Measurements from ENCODE around the gene C6orf136.

C6orf136 gene

DNA sequence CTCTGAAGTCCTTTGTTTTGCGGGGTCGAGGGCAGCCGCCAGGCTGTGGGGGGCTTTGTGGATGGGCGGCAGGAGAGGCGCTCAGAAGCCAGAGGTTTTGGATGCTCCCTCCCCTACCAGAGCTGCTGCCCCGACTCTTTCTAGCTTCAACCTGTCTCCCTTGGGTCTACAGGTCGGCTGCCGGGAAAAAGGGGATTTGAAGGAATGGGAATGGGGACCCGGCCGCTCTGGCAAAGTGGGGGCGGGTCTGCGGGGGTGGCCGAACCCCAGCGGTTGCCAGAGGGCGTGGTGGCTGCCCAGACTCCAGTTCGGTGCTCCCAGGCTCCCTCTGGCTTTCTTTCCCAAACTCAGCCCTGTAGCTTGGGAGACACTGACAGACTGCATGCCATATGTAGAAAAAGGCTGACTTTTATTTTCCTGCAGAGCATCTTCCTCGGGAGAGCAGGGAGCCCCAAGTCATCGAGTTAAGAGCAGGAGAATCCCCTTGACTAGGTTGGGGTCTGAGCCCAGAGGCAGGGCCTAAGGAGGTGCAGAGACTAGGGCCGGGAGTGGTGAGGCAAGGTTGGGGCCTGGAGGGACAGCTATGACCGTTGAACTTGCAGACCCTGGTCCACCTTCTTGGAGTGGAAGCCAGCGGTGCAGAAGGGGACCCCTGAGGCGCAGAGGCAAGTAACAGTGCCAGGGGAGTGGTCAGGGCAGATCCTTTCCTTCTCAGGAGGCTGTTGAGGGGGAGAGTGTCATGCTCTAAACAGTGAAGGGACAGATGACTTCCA is 40.9 kb downstream of the C6orf136 start:
- Histone ChIP-seq H3K4me1 (ENCODE audit: control insufficient read depth in 1 of 2, insufficient read depth in 2 of 2, low read length in 2 of 2) (peaks cover 37% of the 10 kb centered on the region in 2 donors), H3K9ac (ENCODE audit: low read depth in 1 of 2, low read length in 2 of 2) (peak overlapping the region; percentile 72 to 79), H3K9me3 (ENCODE audit: control insufficient read depth in 1 of 2, low read length in 2 of 2) (no peaks in the 10 kb centered on the region)

DNA sequence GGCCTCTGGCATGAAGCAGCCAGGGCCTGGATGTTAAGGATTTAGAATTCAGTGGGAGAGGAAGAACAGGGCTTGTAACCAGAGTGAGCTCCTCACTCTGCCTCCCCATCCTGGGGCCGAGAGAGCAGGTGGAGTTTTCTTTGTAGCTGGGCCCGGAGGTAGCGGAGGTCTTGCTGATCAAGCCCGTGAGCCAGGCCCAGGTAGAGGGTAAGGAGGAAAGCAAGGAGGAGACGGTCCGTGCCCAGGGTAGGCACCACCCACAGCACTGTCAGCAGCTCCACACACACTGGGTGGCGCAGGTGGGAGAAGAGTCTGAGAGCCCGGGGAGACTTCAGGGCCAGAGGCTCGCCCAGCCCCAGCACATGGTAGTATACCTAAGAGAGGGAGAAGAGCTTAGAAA is 41.6 kb downstream of the C6orf136 start:
- H3K36me3 ChIP-seq (ENCODE audit: control insufficient read depth in 1 of 2, insufficient read depth in 2 of 2, low read length in 2 of 2): no peaks in the 10 kb centered on the region
- no peaks in the 10 kb centered on the region for H3K27me3 ChIP-seq (ENCODE audit: control insufficient read depth in 1 of 2, insufficient read depth in 2 of 2, low read length in 2 of 2)
- peak overlapping the region in 1 of 2 donors; percentile 72 for H3K9ac ChIP-seq (ENCODE audit: low read depth in 1 of 2, low read length in 2 of 2)
- H3K9me3 ChIP-seq (ENCODE audit: control insufficient read depth in 1 of 2, low read length in 2 of 2): no peaks in the 10 kb centered on the region
- H3K4me3 ChIP-seq (ENCODE audit: low read depth in 1 of 2, low read length in 2 of 2): peak overlapping the region in 1 of 2 donors; percentile 92
- H3K4me1 ChIP-seq (ENCODE audit: control insufficient read depth in 1 of 2, insufficient read depth in 2 of 2, low read length in 2 of 2): peaks cover 33 to 37% of the 10 kb centered on the region in 2 donors
- H3K27ac ChIP-seq (ENCODE audit: low read depth, low read length): peak overlapping the region; percentile 91

More for the DNA sequence above, 40.9 kb downstream of the C6orf136 start:
- Histone ChIP-seq H3K4me3 (ENCODE audit: low read depth in 1 of 2, low read length in 2 of 2) (peak overlapping the region; percentile 85 to 92), H3K27ac (ENCODE audit: low read depth, low read length) (peak overlapping the region; percentile 91), H3K36me3 (ENCODE audit: control insufficient read depth in 1 of 2, insufficient read depth in 2 of 2, low read length in 2 of 2) (no peaks in the 10 kb centered on the region), H3K27me3 (ENCODE audit: control insufficient read depth in 1 of 2, insufficient read depth in 2 of 2, low read length in 2 of 2) (no peaks in the 10 kb centered on the region)

DNA sequence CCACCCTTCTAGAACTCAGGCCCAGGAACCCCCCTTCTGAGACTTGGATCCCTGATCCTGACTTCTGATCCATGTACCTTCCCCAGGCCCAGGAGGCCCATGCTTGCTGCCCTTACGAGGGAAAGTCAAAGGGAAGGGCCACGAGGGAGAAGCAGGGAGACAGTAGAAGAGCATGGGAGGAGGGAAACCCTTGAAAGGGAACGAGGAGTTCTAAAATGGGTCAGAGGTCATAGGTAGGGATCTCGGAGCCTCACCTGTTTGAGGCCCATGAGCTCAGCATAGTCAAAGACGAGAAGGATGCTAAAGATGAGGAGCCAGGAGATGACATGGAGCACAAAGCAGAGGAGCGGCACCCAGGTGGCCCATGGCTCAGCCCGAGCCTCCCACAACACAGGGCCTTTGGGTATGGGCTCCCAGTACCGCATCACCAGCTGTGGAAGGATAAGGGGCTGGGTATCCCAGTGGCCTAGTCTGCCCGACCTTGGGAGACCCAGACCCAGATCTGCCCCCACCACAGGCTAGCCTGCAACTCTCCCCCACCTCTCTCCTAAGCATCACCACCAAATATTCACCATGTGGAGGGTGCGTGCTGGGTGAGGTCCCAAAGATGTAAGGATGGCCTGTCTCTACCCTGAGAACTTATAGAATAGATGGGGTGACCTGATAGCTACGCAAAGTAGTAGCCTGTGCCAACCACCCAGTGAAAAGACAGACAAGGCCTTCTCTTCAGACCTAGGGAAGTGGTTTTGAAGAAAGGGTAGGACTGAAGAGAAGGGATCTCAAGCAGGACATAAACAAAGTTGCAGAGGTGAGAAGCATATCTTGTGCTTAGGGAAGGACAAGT is 42.3 kb downstream of the C6orf136 start:
- no peak overlapping the region for H3K27ac ChIP-seq (ENCODE audit: low read depth, low read length)
- H3K36me3 ChIP-seq (ENCODE audit: control insufficient read depth in 1 of 2, insufficient read depth in 2 of 2, low read length in 2 of 2): no peaks in the 10 kb centered on the region
- H3K9me3 ChIP-seq (ENCODE audit: control insufficient read depth in 1 of 2, low read length in 2 of 2): no peaks in the 10 kb centered on the region
- peaks cover 32 to 37% of the 10 kb centered on the region in 2 donors for H3K4me1 ChIP-seq (ENCODE audit: control insufficient read depth in 1 of 2, insufficient read depth in 2 of 2, low read length in 2 of 2)
- H3K4me3 ChIP-seq (ENCODE audit: low read depth in 1 of 2, low read length in 2 of 2): no peak overlapping the region
- H3K9ac ChIP-seq (ENCODE audit: low read depth in 1 of 2, low read length in 2 of 2): no peak overlapping the region
- no peaks in the 10 kb centered on the region for H3K27me3 ChIP-seq (ENCODE audit: control insufficient read depth in 1 of 2, insufficient read depth in 2 of 2, low read length in 2 of 2)

GRCh38 chr6:30689985-30690384 is 43.1 kb downstream of the C6orf136 start:
- Histone ChIP-seq H3K9me3 (ENCODE audit: control insufficient read depth in 1 of 2, low read length in 2 of 2) (no peaks in the 10 kb centered on the region), H3K27me3 (ENCODE audit: control insufficient read depth in 1 of 2, insufficient read depth in 2 of 2, low read length in 2 of 2) (no peaks in the 10 kb centered on the region), H3K4me3 (ENCODE audit: low read depth in 1 of 2, low read length in 2 of 2) (peak overlapping the region; percentile 91 to 95), H3K27ac (ENCODE audit: low read depth, low read length) (no peak overlapping the region), H3K9ac (ENCODE audit: low read depth in 1 of 2, low read length in 2 of 2) (peak overlapping the region; percentile 60), H3K36me3 (ENCODE audit: control insufficient read depth in 1 of 2, insufficient read depth in 2 of 2, low read length in 2 of 2) (no peaks in the 10 kb centered on the region), H3K4me1 (ENCODE audit: control insufficient read depth in 1 of 2, insufficient read depth in 2 of 2, low read length in 2 of 2) (peaks cover 32 to 37% of the 10 kb centered on the region in 2 donors)

- H3K27ac ChIP-seq (ENCODE audit: low read depth, low read length): peak within 1 kb of the TSS; percentile 48
- no peaks in the 10 kb centered on the region for H3K36me3 ChIP-seq (ENCODE audit: control insufficient read depth in 1 of 2, insufficient read depth in 2 of 2, low read length in 2 of 2)
- peak within 1 kb of the TSS; percentile 91 to 95 for H3K4me3 ChIP-seq (ENCODE audit: low read depth in 1 of 2, low read length in 2 of 2)
- peak within 1 kb of the TSS; percentile 60 for H3K9ac ChIP-seq (ENCODE audit: low read depth in 1 of 2, low read length in 2 of 2)
- no peaks in the 10 kb centered on the region for H3K9me3 ChIP-seq (ENCODE audit: control insufficient read depth in 1 of 2, low read length in 2 of 2)
- peaks cover 32% of the 10 kb centered on the region in 2 donors for H3K4me1 ChIP-seq (ENCODE audit: control insufficient read depth in 1 of 2, insufficient read depth in 2 of 2, low read length in 2 of 2)
- H3K27me3 ChIP-seq (ENCODE audit: control insufficient read depth in 1 of 2, insufficient read depth in 2 of 2, low read length in 2 of 2): no peaks in the 10 kb centered on the region
Observed at GRCh38 chr6:30690403-30691207, 43.7 kb downstream of the C6orf136 start, which contains the start of gene NRM. Gene NRM (minus strand): TSS chr6:30690984. CDS start chr6:30690974, 10 bp downstream.

DNA sequence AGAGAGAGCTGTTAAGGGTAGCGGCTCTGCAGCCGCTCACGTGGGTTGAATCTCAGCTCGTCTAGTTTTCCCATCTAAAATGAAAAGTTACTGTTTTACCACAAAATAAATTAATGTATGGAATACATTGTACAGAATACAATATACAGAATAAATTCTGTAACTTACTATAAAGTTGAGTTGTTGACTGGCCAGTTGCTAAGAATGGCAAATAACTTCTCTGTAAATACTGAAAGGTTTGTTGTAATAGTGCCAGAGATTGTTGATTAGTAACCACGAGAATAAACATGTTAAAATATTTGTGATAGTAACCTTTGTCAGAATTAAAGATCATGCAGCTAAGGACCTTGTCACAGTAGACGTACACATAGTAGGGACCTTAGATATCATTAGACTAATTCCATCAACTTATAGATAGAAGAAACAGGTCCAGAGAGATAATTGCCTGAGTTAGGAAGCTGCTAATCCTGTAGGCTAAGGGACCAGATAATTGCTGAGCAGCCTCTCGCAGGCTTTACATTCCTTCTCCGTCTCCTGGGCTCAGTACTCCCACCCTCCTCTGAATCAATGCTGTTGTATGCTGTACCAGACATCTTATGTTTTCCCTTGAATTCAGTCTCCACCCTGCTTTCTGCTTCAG is 44.4 kb downstream of the C6orf136 start:
- Histone ChIP-seq H3K9me3 (ENCODE audit: control insufficient read depth in 1 of 2, low read length in 2 of 2) (no peaks in the 10 kb centered on the region), H3K4me1 (ENCODE audit: control insufficient read depth in 1 of 2, insufficient read depth in 2 of 2, low read length in 2 of 2) (peaks cover 27 to 28% of the 10 kb centered on the region in 2 donors), H3K27me3 (ENCODE audit: control insufficient read depth in 1 of 2, insufficient read depth in 2 of 2, low read length in 2 of 2) (no peaks in the 10 kb centered on the region), H3K9ac (ENCODE audit: low read depth in 1 of 2, low read length in 2 of 2) (peak overlapping the region in 1 of 2 donors; percentile 60), H3K4me3 (ENCODE audit: low read depth in 1 of 2, low read length in 2 of 2) (peak overlapping the region; percentile 91 to 95), H3K36me3 (ENCODE audit: control insufficient read depth in 1 of 2, insufficient read depth in 2 of 2, low read length in 2 of 2) (no peaks in the 10 kb centered on the region), H3K27ac (ENCODE audit: low read depth, low read length) (no peak overlapping the region)

DNA sequence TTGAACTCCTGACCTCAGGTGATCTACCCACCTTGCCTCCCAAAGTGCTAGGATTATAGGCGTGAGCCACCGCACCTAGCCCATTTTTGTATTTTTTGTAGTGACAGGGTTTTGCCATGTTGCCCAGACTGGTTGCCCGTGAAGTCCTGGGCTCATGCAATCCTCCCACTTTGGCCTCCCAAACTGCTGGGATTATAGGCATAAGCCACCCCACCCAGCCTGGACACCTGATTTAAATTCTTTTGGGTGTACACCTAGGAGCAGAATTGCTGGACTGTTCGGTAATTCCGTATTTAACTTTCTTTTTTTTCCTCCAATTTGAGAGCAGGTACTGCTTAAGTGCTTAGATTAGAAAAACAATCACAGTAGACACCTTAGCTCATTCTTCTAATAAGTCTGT is 49.5 kb downstream of the C6orf136 start:
- H3K4me3 ChIP-seq (ENCODE audit: low read depth in 1 of 2, low read length in 2 of 2): no peak overlapping the region
- peaks cover 0 to 2% of the 10 kb centered on the region in 2 donors for H3K4me1 ChIP-seq (ENCODE audit: control insufficient read depth in 1 of 2, insufficient read depth in 2 of 2, low read length in 2 of 2)
- no peak overlapping the region for H3K9ac ChIP-seq (ENCODE audit: low read depth in 1 of 2, low read length in 2 of 2)
- H3K27me3 ChIP-seq (ENCODE audit: control insufficient read depth in 1 of 2, insufficient read depth in 2 of 2, low read length in 2 of 2): no peaks in the 10 kb centered on the region
- no peaks in the 10 kb centered on the region for H3K9me3 ChIP-seq (ENCODE audit: control insufficient read depth in 1 of 2, low read length in 2 of 2)
- peaks cover 0 to 4% of the 10 kb centered on the region in 2 donors for H3K36me3 ChIP-seq (ENCODE audit: control insufficient read depth in 1 of 2, insufficient read depth in 2 of 2, low read length in 2 of 2)
- H3K27ac ChIP-seq (ENCODE audit: low read depth, low read length): no peak overlapping the region

DNA sequence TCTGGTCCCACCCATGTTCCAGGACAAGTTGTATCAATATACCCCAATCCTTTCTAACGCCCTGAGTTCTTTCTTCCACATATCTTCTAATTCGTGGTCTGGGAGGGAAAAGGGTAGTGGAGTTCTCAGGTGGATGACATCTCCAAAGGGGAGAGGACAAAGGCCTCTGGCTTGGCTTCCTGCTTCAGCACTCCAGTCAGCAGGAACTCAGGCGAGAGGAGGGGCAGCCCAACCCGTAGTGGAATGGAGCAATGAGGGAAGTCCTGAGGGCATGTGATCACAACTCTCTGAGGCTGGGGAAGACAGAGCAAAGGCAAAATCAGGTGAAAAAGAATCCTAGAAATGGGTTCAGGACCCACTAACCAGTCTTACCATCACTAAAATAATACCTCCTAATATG is 53.4 kb downstream of the C6orf136 start:
- H3K27ac ChIP-seq (ENCODE audit: low read depth, low read length): no peak overlapping the region
- no peak overlapping the region for H3K9ac ChIP-seq (ENCODE audit: low read depth in 1 of 2, low read length in 2 of 2)
- no peaks in the 10 kb centered on the region for H3K9me3 ChIP-seq (ENCODE audit: control insufficient read depth in 1 of 2, low read length in 2 of 2)
- H3K27me3 ChIP-seq (ENCODE audit: control insufficient read depth in 1 of 2, insufficient read depth in 2 of 2, low read length in 2 of 2): no peaks in the 10 kb centered on the region
- no peak overlapping the region for H3K4me3 ChIP-seq (ENCODE audit: low read depth in 1 of 2, low read length in 2 of 2)
- H3K4me1 ChIP-seq (ENCODE audit: control insufficient read depth in 1 of 2, insufficient read depth in 2 of 2, low read length in 2 of 2): no peaks in the 10 kb centered on the region
- peaks cover 5 to 20% of the 10 kb centered on the region in 2 donors for H3K36me3 ChIP-seq (ENCODE audit: control insufficient read depth in 1 of 2, insufficient read depth in 2 of 2, low read length in 2 of 2)
